Activated B cell treated with CpG ODN at 0.5 μM for 24 hours (primary cell): ENCODE data around the gene BIN2. TPM values are rescaled to one million over a fixed set of nuclear protein-coding genes. Genes with fewer than 3 reads are reported as not detected.
"Not testable (repeated sequence)": the region's sequence is repeated elsewhere in the genome, so short reads cannot be mapped to it uniquely, and the experiment has no call there.

ENCODE experiments used
- ATAC-seq: fragments of 200-7000 bp; cut with Tn5 transposase; one replicate; pipeline ENCODE4 v1.10.0; 2021; ENCODE audit warnings: low read depth, mild to moderate bottlenecking, moderate library complexity
- CTCF ChIA-PET: fragments of 350-600 bp; sonication (Branson Sonifier 250); formaldehyde crosslinking; loops from one replicate; lab custom pipeline; 2021; ENCODE audit warnings: antibody characterized with exemption; lab: Charles Lee
- POLR2A ChIA-PET: fragments of 350-600 bp; sonication (Branson Sonifier 250); formaldehyde crosslinking; loops from one replicate; lab custom pipeline; 2021; ENCODE audit warnings: antibody characterized with exemption; lab: Charles Lee
- DNase-seq: peaks from one replicate; pipeline ENCODE4 v3.0.0; 2022
- H3K27ac Mint-ChIP-seq: one replicate; pipeline ENCODE4 v1.8.0; 2020; ENCODE audit warnings: mixed read lengths
- H3K27me3 Mint-ChIP-seq: one replicate; pipeline ENCODE4 v1.8.0; 2021; ENCODE audit warnings: mixed read lengths
- H3K36me3 Mint-ChIP-seq: one replicate; pipeline ENCODE4 v1.8.0; 2021; ENCODE audit warnings: low read depth, mixed read lengths
- H3K4me1 Mint-ChIP-seq: one replicate; pipeline ENCODE4 v1.8.0; 2021; ENCODE audit warnings: mixed read lengths
- H3K4me3 Mint-ChIP-seq: one replicate; pipeline ENCODE4 v1.8.0; 2020; ENCODE audit warnings: mild to moderate bottlenecking, mixed read lengths
- H3K9me3 Mint-ChIP-seq: one replicate; pipeline ENCODE4 v1.8.0; 2020; ENCODE audit warnings: mixed read lengths
- intact Hi-C: fragments of 100-400 bp; cut with micrococcal nuclease; formaldehyde crosslinking; loops from one replicate; pipeline ENCODE4 v1.15.1; 2024
- total RNA-seq: library from RNA; stranded (reverse); gene quantifications from 2 replicates; pipeline ENCODE4 v1.2.3, GENCODE V29; 2022
- TF ChIP-seq, protein P1 (sequence below): fragments of 200-600 bp; IDR thresholded peaks from one replicate; pipeline ENCODE4 v1.8.0; 2022; ENCODE audit warnings: antibody characterized with exemption, mild to moderate bottlenecking

BIN2 gene
- total RNA-seq, 1 donor from 2014 or later = 25.6 TPM

- H3K27ac Mint-ChIP-seq = no peak overlapping the region
- H3K4me3 Mint-ChIP-seq = no peak overlapping the region
- H3K36me3 Mint-ChIP-seq = peaks cover 12% of the 10 kb centered on the region
- TF ChIP-seq, protein P1, sequence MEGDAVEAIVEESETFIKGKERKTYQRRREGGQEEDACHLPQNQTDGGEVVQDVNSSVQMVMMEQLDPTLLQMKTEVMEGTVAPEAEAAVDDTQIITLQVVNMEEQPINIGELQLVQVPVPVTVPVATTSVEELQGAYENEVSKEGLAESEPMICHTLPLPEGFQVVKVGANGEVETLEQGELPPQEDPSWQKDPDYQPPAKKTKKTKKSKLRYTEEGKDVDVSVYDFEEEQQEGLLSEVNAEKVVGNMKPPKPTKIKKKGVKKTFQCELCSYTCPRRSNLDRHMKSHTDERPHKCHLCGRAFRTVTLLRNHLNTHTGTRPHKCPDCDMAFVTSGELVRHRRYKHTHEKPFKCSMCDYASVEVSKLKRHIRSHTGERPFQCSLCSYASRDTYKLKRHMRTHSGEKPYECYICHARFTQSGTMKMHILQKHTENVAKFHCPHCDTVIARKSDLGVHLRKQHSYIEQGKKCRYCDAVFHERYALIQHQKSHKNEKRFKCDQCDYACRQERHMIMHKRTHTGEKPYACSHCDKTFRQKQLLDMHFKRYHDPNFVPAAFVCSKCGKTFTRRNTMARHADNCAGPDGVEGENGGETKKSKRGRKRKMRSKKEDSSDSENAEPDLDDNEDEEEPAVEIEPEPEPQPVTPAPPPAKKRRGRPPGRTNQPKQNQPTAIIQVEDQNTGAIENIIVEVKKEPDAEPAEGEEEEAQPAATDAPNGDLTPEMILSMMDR = no peak
- ATAC-seq = peak; percentile 55
- intact Hi-C loops = loop anchor here (1.0 kb wide), 1 partner anchor 79 kb away; no protein-coding TSS in a partner anchor
- no peaks in the 10 kb centered on the region for H3K9me3 Mint-ChIP-seq
- ChIA-PET POLR2A (interaction anchor here (0.6 to 2.0 kb wide), 4 partner anchors 20 to 78 kb away, joined by 3 to 8 read pairs (median 5); partner anchors contain the start of gene DAZAP2), CTCF (interaction anchor here (0.8 to 4.3 kb wide), 11 partner anchors 7 to 269 kb away, joined by 3 to 67 read pairs (median 3); partner anchors contain the start of genes POU6F1 and SMAGP)
- DNase-seq = no peak
- H3K27me3 Mint-ChIP-seq = no peaks in the 10 kb centered on the region
- peaks cover 21% of the 10 kb centered on the region for H3K4me1 Mint-ChIP-seq
Observed at GRCh38 chr12:51262758-51263177, 61.2 kb downstream of the BIN2 start.

DNA sequence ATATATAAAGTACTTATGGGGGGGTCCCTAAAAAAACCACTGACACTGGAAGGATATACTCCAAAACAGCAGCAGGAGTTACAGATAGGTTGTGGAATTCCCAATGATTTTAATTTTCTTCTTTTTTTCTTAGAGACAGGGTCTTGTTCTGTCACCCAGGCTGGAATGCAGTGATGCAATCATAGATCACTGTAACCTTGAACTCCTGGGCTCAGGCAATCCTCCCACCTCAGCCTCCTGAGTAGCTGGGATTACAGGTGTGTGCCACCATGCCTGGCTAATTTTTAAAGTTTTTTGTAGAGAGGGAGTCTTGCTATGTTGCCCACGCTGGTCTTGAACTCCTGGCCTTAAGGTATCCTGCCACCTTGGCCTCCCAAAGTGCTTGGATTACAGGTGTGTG lies 64.4 kb downstream of the BIN2 start:
- H3K9me3 Mint-ChIP-seq, DNase-seq, H3K27me3 Mint-ChIP-seq, ATAC-seq, POLR2A ChIA-PET, H3K27ac Mint-ChIP-seq, H3K4me3 Mint-ChIP-seq, intact Hi-C loops: not testable (repeated sequence)
- peaks cover 11% of the 10 kb centered on the region for H3K4me1 Mint-ChIP-seq
- peaks cover 19% of the 10 kb centered on the region for H3K36me3 Mint-ChIP-seq
- CTCF ChIA-PET = interaction anchor here (1.2 kb wide), 1 partner anchor 82 kb away, joined by 3 read pairs; no protein-coding TSS in a partner anchor

- peaks cover 28% of the 10 kb centered on the region for H3K36me3 Mint-ChIP-seq
- ATAC-seq = no peak
- intact Hi-C loops = no loop called here
- ChIA-PET CTCF (interaction anchor here (1.0 kb wide), 1 partner anchor 278 kb away, joined by 3 read pairs; no protein-coding TSS in a partner anchor), POLR2A (no interaction called here)
- TF ChIP-seq, protein P1 = no peak
- H3K9me3 Mint-ChIP-seq = no peaks in the 10 kb centered on the region
- H3K4me1 Mint-ChIP-seq = peaks cover 3% of the 10 kb centered on the region
- H3K27me3 Mint-ChIP-seq = no peaks in the 10 kb centered on the region
- DNase-seq = no peak
- no peak overlapping the region for H3K4me3 Mint-ChIP-seq
- no peak overlapping the region for H3K27ac Mint-ChIP-seq
Observed at GRCh38 chr12:51254536-51254935, 69.4 kb downstream of the BIN2 start.

GRCh38 chr12:51253276-51253675 lies 70.7 kb downstream of the BIN2 start:
- no peak for DNase-seq
- Mint-ChIP-seq H3K9me3 (no peaks in the 10 kb centered on the region), H3K27me3 (no peaks in the 10 kb centered on the region), H3K4me3 (no peak overlapping the region), H3K27ac (no peak overlapping the region), H3K4me1 (peaks cover 5% of the 10 kb centered on the region), H3K36me3 (peaks cover 35% of the 10 kb centered on the region)
- ATAC-seq = no peak
- ChIA-PET POLR2A (interaction anchor here (1.0 to 1.3 kb wide), 3 partner anchors 9 to 36 kb away, joined by 5 to 11 read pairs (median 6); partner anchors contain the start of genes DAZAP2 and POU6F1), CTCF (interaction anchor here (1.1 to 2.0 kb wide), 2 partner anchors 10 to 88 kb away, joined by 3 to 8 read pairs; no protein-coding TSS in a partner anchor)
- TF ChIP-seq, protein P1 = no peak
- intact Hi-C loops = no loop called here

GRCh38 chr12:51247523-51248206 lies 76.3 kb downstream of the BIN2 start:
- intact Hi-C loops = loop anchor here (1.0 kb wide), 1 partner anchor 8 kb away; no protein-coding TSS in a partner anchor
- Mint-ChIP-seq H3K4me1 (peaks cover 40% of the 10 kb centered on the region), H3K4me3 (no peak overlapping the region), H3K27ac (peak overlapping the region; percentile 59), H3K9me3 (no peaks in the 10 kb centered on the region), H3K27me3 (no peaks in the 10 kb centered on the region), H3K36me3 (peaks cover 45% of the 10 kb centered on the region)
- ATAC-seq (no peak), DNase-seq (no peak)
- POLR2A ChIA-PET = interaction anchor here (1.8 kb wide), 1 partner anchor 9 kb away, joined by 13 read pairs; the partner anchor contains the start of gene DAZAP2
- TF ChIP-seq, protein P1 = no peak
- CTCF ChIA-PET = interaction anchor here (0.7 to 1.6 kb wide), 2 partner anchors 15 to 93 kb away, joined by 3 to 5 read pairs; no protein-coding TSS in a partner anchor
